Osteocyte (in vitro differentiated cells): ENCODE data around the gene BARHL2. TPM values are rescaled to one million over a fixed set of nuclear protein-coding genes. Genes with fewer than 3 reads are reported as not detected.

Experiments used
- DNase-seq: peaks from one replicate; pipeline ENCODE4 v3.0.0; 2021; ENCODE audit warnings: mixed read lengths; ENCODE audit not compliant: unreplicated experiment; ENCODE audit errors: extremely low spot score
- H3K27ac Mint-ChIP-seq: one replicate; pipeline ENCODE4 v1.8.0; 2021; ENCODE audit warnings: mild to moderate bottlenecking, mixed read lengths; ENCODE audit not compliant: unreplicated experiment
- H3K27me3 Mint-ChIP-seq: one replicate; pipeline ENCODE4 v1.8.0; 2021; ENCODE audit warnings: mixed read lengths; ENCODE audit not compliant: unreplicated experiment
- H3K36me3 Mint-ChIP-seq: one replicate; pipeline ENCODE4 v1.8.0; 2021; ENCODE audit warnings: mixed read lengths; ENCODE audit not compliant: unreplicated experiment
- H3K4me1 Mint-ChIP-seq: one replicate; pipeline ENCODE4 v1.8.0; 2021; ENCODE audit warnings: mixed read lengths; ENCODE audit not compliant: unreplicated experiment
- H3K4me3 Mint-ChIP-seq: one replicate; pipeline ENCODE4 v1.8.0; 2021; ENCODE audit warnings: mild to moderate bottlenecking, moderate library complexity, mixed read lengths; ENCODE audit not compliant: unreplicated experiment
- H3K9me3 Mint-ChIP-seq: one replicate; pipeline ENCODE4 v1.8.0; 2021; ENCODE audit warnings: mixed read lengths; ENCODE audit not compliant: unreplicated experiment
- total RNA-seq: library from RNA; stranded (reverse); gene quantifications from 2 replicates; pipeline ENCODE4 v1.2.1, GENCODE V29; 2021
- TF ChIP-seq, protein P1 (sequence below): fragments of 200-600 bp; sonication (generic); IDR thresholded peaks from 2 replicates; pipeline ENCODE4 v1.5.0; 2021; ENCODE audit warnings: antibody characterized with exemption, mild to moderate bottlenecking, moderate library complexity

Gene BARHL2
- total RNA-seq, 1 donor from 2014 or later = not detected

DNA sequence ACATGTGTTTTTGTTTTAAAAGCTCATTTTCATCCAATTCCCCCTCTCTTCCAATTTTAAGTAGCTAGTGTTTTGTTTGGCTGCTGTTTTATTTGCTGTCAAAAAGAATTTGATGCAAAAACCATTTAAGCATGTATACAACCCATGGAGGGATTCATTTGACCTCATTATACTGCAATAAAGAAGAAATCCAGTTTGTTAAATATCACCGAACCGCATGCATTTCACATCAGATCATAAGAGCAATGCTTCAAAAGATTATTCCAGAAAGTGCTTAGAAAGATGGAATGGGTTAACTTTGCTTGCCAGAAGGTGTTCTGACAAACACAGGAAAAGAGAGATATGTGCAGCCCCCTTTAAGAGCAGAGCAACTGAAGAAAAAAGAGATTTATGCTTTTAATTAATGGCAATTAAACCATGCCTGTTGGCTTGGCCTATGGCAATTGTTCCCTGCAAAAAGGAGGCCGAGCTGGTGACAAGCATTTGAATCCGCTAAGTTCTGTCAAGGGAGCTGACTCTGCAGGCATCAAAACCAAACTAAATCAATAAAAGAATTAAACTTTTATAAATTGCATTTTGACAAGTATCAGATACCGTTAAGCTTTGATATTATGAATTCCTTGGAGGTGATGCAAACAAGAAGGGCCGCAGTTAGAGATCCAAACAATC is 14.4 kb upstream of the BARHL2 start:
- peaks cover 87% of the 10 kb centered on the region for H3K27me3 Mint-ChIP-seq
- H3K4me1 Mint-ChIP-seq = peaks cover 26% of the 10 kb centered on the region
- H3K4me3 Mint-ChIP-seq = no peak overlapping the region
- H3K9me3 Mint-ChIP-seq = no peaks in the 10 kb centered on the region
- peaks cover 2% of the 10 kb centered on the region for H3K36me3 Mint-ChIP-seq
- TF ChIP-seq, protein P1, sequence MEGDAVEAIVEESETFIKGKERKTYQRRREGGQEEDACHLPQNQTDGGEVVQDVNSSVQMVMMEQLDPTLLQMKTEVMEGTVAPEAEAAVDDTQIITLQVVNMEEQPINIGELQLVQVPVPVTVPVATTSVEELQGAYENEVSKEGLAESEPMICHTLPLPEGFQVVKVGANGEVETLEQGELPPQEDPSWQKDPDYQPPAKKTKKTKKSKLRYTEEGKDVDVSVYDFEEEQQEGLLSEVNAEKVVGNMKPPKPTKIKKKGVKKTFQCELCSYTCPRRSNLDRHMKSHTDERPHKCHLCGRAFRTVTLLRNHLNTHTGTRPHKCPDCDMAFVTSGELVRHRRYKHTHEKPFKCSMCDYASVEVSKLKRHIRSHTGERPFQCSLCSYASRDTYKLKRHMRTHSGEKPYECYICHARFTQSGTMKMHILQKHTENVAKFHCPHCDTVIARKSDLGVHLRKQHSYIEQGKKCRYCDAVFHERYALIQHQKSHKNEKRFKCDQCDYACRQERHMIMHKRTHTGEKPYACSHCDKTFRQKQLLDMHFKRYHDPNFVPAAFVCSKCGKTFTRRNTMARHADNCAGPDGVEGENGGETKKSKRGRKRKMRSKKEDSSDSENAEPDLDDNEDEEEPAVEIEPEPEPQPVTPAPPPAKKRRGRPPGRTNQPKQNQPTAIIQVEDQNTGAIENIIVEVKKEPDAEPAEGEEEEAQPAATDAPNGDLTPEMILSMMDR = no peak
- no peak for DNase-seq
- H3K27ac Mint-ChIP-seq = no peak overlapping the region

DNA sequence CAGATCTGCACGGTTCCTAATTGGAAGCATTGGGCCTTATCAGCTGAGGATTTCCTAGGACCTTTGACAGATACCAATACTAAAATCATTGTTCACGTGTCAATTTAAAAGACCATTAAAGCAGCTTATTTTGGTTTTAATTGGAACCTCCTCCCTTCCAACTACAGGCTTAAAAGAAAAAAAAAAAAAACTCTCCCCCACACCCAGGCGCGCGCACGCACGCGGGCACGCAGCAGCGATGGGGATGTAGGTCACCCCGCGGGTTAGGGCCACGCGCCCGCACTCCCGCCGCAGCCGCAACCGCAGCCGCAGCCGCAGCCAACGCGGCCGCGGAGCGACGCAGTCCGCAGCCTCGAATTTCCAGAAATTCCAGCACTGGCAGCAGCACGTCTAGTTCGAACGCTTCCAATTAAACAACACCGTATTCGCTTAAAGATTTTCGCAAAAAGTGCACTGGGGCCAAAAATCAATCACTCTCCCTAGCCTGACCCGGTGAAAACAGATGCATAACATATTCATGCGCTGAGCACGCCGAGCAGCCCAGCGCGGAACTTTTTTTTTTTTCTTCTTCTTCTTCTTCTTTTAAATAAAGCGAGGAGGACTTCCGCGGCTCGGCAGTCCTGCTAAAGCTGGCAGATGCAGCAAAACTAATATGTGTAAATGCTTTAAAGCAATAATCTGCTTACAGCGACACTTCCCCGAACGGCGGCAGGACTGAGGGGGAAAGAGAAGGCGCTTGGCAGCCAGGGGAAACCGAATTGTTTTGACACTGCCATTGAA is 13.3 kb upstream of the BARHL2 start:
- H3K27me3 Mint-ChIP-seq = peaks cover 91% of the 10 kb centered on the region
- H3K36me3 Mint-ChIP-seq = peaks cover 2% of the 10 kb centered on the region
- no peak overlapping the region for H3K27ac Mint-ChIP-seq

DNA sequence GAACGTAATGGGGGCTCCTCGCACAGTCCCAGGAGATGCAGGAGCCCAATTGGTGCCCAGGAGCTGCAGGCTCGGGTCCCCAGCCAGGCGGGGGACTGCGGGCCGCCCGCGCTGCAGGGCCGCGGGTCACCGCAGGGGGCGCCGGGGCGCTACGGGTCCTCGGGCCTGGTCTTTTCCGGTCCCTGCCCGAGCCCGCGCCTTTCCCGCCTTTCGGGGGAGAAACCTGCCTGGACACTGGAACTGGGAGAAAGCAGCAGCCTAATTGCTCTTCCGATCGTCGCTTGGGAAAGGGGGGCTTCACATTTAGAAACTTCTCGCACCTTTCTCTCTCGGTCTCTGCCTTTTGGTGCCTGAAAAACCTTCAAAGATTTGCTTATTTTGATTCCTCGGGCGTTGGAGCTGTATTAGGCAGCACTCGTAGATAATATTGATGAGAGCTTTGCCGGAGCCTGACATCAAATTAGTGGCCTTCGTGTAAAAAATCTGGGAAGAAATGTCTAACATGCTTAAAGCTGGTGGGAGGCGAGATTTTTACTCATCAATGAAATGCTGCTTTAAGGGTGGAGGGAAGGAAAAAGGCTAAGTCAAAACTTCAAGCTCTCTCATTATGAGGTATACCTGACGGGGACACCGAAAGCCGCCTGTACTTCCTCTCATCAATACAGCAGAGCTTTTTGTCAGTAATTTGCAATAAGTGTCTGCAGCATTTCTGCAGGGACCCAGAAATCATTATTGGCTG is 12.6 kb upstream of the BARHL2 start:
- Mint-ChIP-seq H3K27ac (no peak overlapping the region), H3K27me3 (peaks cover 90% of the 10 kb centered on the region), H3K36me3 (peaks cover 2% of the 10 kb centered on the region), H3K4me3 (peak overlapping the region; percentile 41), H3K4me1 (peaks cover 42% of the 10 kb centered on the region), H3K9me3 (no peaks in the 10 kb centered on the region)
- TF ChIP-seq, protein P1 = peak; percentile 41
- DNase-seq = no peak

More for the DNA sequence above, 13.3 kb upstream of the BARHL2 start:
- Mint-ChIP-seq H3K4me3 (peak overlapping the region; percentile 69), H3K9me3 (no peaks in the 10 kb centered on the region), H3K4me1 (peaks cover 37% of the 10 kb centered on the region)
- TF ChIP-seq, protein P1 = no peak
- DNase-seq = no peak

DNA sequence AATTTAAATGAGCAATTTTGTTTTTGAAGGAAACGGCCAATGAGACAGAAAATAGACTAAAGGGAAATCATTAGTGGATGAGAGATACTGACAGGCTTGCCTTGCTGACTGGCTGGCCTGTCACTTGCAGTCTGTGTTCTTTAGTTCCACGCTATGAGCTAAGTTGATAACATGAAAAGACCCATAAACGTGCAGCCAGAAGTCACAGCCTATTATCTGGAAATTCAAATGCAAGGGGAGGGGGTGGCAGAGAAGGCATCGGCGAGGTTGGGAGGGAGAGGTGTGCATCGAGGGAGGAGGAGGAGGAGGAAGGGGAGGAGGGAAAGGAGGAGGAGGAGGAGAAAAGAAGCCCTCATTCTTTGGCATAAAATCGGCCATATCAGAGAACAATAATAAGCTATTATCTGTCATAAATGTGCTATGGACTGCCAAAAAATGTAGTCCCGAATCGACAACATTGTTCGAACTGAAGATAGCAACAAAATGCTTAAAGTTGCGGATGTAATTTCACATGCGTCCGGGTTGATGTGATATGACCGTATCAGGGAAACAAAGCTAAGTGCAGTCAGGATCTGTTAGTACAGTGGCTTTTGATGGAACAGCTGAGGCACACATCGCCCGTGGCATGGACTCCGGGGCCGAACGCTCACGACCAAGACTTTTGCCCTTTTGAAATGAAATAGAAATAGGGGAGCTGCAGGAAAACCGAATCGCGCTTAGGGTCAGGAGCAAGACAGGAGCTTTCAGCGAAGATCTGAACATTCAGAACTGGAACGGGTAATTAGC is 11.6 kb upstream of the BARHL2 start:
- H3K4me1 Mint-ChIP-seq = peaks cover 46% of the 10 kb centered on the region
- H3K36me3 Mint-ChIP-seq = peaks cover 2% of the 10 kb centered on the region
- H3K4me3 Mint-ChIP-seq = no peak overlapping the region
- H3K9me3 Mint-ChIP-seq = no peaks in the 10 kb centered on the region
- TF ChIP-seq, protein P1 = no peak
- H3K27ac Mint-ChIP-seq = no peak overlapping the region
- peaks cover 91% of the 10 kb centered on the region for H3K27me3 Mint-ChIP-seq
- no peak for DNase-seq
